MM.1S (cell line): ENCODE data around the gene TUBGCP6.

Experiments
- DNase-seq: peaks from one replicate; pipeline ENCODE4 v3.0.0-alpha.2; 2015
- H2AFZ ChIP-seq: fragments of 300-600 bp; sonication (generic); 2 replicates; pipeline ENCODE4 v1.6.0; 2016; ENCODE audit warnings: antibody characterized with exemption, low read length
- H3F3A ChIP-seq: fragments of 300-600 bp; sonication (generic); 2 replicates; pipeline ENCODE4 v1.6.1; 2016; ENCODE audit warnings: mild to moderate bottlenecking, antibody characterized with exemption, low read length, moderate library complexity, mixed read lengths; ENCODE audit not compliant: insufficient read depth
- H3K27ac ChIP-seq: fragments of 300-600 bp; sonication (generic); 2 replicates; pipeline ENCODE4 v1.5.1; 2016; ENCODE audit warnings: mild to moderate bottlenecking, low read length
- H3K27me3 ChIP-seq: fragments of 300-600 bp; sonication (generic); replicated peaks from 2 replicates; pipeline ENCODE4 v1.6.0; 2016; ENCODE audit warnings: low read length; ENCODE audit not compliant: insufficient read depth
- H3K36me3 ChIP-seq: fragments of 300-600 bp; sonication (generic); replicated peaks from 2 replicates; pipeline ENCODE4 v1.6.1; 2016; ENCODE audit warnings: mild to moderate bottlenecking, low read length, mixed read lengths; ENCODE audit not compliant: insufficient read depth
- H3K4me1 ChIP-seq: fragments of 300-600 bp; sonication (generic); 2 replicates; pipeline ENCODE4 v1.6.1; 2016; ENCODE audit warnings: low read length, mixed read lengths
- H3K4me2 ChIP-seq: fragments of 300-600 bp; sonication (generic); 2 replicates; pipeline ENCODE4 v1.6.0; 2016; ENCODE audit warnings: low read depth, low read length
- H3K4me3 ChIP-seq: fragments of 300-600 bp; sonication (generic); 2 replicates; pipeline ENCODE4 v1.5.1; 2016; ENCODE audit warnings: low read length, mixed read lengths
- H3K79me2 ChIP-seq: fragments of 300-600 bp; sonication (generic); 2 replicates; pipeline ENCODE4 v1.6.1; 2016; ENCODE audit warnings: mixed run types, low read length, mixed read lengths
- H3K9ac ChIP-seq: fragments of 300-600 bp; sonication (generic); 2 replicates; pipeline ENCODE4 v1.6.1; 2016; ENCODE audit warnings: low read length, mixed read lengths
- H3K9me2 ChIP-seq: fragments of 300-600 bp; sonication (generic); replicated peaks from 2 replicates; pipeline ENCODE4 v1.6.1; 2016; ENCODE audit warnings: mild to moderate bottlenecking, low read length, mixed read lengths; ENCODE audit not compliant: insufficient read depth
- H3K9me3 ChIP-seq: fragments of 300-600 bp; sonication (generic); replicated peaks from 2 replicates; pipeline ENCODE4 v1.6.1; 2016; ENCODE audit warnings: mild to moderate bottlenecking, low read length, mixed read lengths; ENCODE audit not compliant: insufficient read depth
- H4K20me1 ChIP-seq: fragments of 300-600 bp; sonication (generic); 2 replicates; pipeline ENCODE4 v1.6.1; 2016; ENCODE audit warnings: mild to moderate bottlenecking, low read length, moderate library complexity, mixed read lengths; ENCODE audit not compliant: insufficient read depth
- CTCF ChIP-seq: fragments of 300-600 bp; sonication (generic); IDR thresholded peaks from 2 replicates; pipeline ENCODE4 v1.5.1; 2016; ENCODE audit warnings: antibody characterized with exemption, low read length, mixed read lengths
- EZH2 ChIP-seq: fragments of 300-600 bp; sonication (generic); optimal IDR thresholded peaks from 2 replicates; pipeline ENCODE3; 2017; ENCODE audit warnings: low read depth, mild to moderate bottlenecking, antibody characterized with exemption, low read length, mixed read lengths
- EZH2phosphoT487 ChIP-seq: fragments of 300-600 bp; sonication (generic); IDR thresholded peaks from 2 replicates; pipeline ENCODE4 v1.6.1; 2018; ENCODE audit warnings: antibody characterized with exemption, low read length

Gene TUBGCP6

DNA sequence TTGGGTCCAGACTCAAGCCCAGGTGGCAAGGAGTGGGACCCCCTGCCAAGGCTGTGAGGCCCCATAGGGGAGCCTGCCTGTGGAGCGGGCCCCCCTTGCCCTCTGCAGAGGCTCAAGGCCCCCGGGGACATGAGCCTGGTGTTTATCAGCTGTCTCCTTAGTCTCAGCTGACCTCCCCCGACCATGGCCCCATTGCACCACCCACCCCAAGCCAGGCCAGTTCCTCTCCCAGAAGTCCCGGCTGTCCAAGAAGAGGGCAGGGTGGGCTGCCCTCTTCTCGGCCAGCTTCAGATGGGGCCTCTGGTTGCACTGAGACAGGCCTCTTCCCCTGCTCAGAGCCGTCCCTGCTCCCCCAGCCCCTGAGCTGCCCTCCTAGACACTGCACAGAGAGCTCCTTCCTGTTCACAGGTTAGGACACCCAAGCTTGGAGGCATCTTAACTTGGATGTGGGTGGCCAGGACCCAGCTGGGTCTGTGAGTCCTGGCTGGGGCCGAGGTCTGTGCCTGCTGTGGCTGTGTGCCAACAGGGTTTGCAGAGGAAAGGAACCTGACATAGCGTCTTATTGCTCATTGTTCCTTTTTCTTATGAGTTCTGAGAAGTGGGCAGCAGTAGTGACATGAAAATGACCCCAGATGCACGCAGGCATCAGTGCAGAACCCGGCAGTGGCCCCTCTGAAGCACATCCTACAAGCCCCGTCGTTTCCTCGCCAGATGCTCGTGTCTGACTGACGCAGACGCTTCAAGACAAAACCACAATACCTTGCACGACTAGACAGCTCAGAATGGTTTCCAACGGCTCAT lies 53.7 kb downstream of the TUBGCP6 start:
- H3K27ac ChIP-seq = peak overlapping the region; percentile 83
- peaks cover 35% of the 10 kb centered on the region for H3K4me1 ChIP-seq
- no peaks in the 10 kb centered on the region for H4K20me1 ChIP-seq
- H3K9ac ChIP-seq = peak overlapping the region; percentile 78
- H3F3A ChIP-seq = peaks cover 44% of the 10 kb centered on the region
- H3K79me2 ChIP-seq = peaks cover 76% of the 10 kb centered on the region
- no peak for DNase-seq
- no peak for TF ChIP-seq EZH2
- TF ChIP-seq EZH2phosphoT487 = no peak
- TF ChIP-seq CTCF = no peak
- H3K4me3 ChIP-seq = peak overlapping the region; percentile 60
- no peaks in the 10 kb centered on the region; the same call in 1 of the 2 replicates for H3K36me3 ChIP-seq
- no peaks in the 10 kb centered on the region for H3K9me2 ChIP-seq
- H3K4me2 ChIP-seq = peak overlapping the region; percentile 75
- H3K9me3 ChIP-seq = no peaks in the 10 kb centered on the region
- H3K27me3 ChIP-seq = no peaks in the 10 kb centered on the region
- H2AFZ ChIP-seq = peak overlapping the region; percentile 40; the same call in 1 of the 2 replicates

GRCh38 chr22:50190182-50190940 lies 54.5 kb downstream of the TUBGCP6 start:
- H3K4me1 ChIP-seq = peaks cover 36% of the 10 kb centered on the region
- TF ChIP-seq CTCF = peak; percentile 55
- TF ChIP-seq EZH2 = no peak
- H3K9ac ChIP-seq = peak overlapping the region; percentile 78
- no peaks in the 10 kb centered on the region; the same call in 1 of the 2 replicates for H3K36me3 ChIP-seq
- H3K9me3 ChIP-seq = no peaks in the 10 kb centered on the region
- H4K20me1 ChIP-seq = no peaks in the 10 kb centered on the region
- H2AFZ ChIP-seq = peak overlapping the region; percentile 40
- H3K27ac ChIP-seq = peak overlapping the region; percentile 83
- peaks cover 44% of the 10 kb centered on the region for H3F3A ChIP-seq
- no peaks in the 10 kb centered on the region for H3K27me3 ChIP-seq
- peak overlapping the region; percentile 75 for H3K4me2 ChIP-seq
- H3K4me3 ChIP-seq = peak overlapping the region; percentile 60
- DNase-seq = peak; percentile 83
- peaks cover 79% of the 10 kb centered on the region for H3K79me2 ChIP-seq
- H3K9me2 ChIP-seq = no peaks in the 10 kb centered on the region

GRCh38 chr22:50189849-50190181 lies 55.0 kb downstream of the TUBGCP6 start:
- Histone ChIP-seq H3K79me2 (peaks cover 79% of the 10 kb centered on the region), H3K27ac (peak overlapping the region; percentile 83), H2AFZ (peak overlapping the region; percentile 40; the same call in 1 of the 2 replicates), H3K4me3 (peak overlapping the region; percentile 60), H4K20me1 (no peaks in the 10 kb centered on the region), H3K27me3 (no peaks in the 10 kb centered on the region), H3F3A (peaks cover 44% of the 10 kb centered on the region), H3K4me1 (peaks cover 40% of the 10 kb centered on the region), H3K4me2 (peak overlapping the region; percentile 75), H3K9me2 (no peaks in the 10 kb centered on the region), H3K9me3 (no peaks in the 10 kb centered on the region), H3K9ac (peak overlapping the region; percentile 78; the same call in 1 of the 2 replicates), H3K36me3 (no peaks in the 10 kb centered on the region; the same call in 1 of the 2 replicates)
- no peak for TF ChIP-seq EZH2phosphoT487
- TF ChIP-seq CTCF = no peak
- TF ChIP-seq EZH2 = no peak
- peak; percentile 57 for DNase-seq
